IPS DF 6.9 (cell line): ENCODE data around the gene PDZRN3.

Source experiments
- DNase-seq: peaks from one replicate; pipeline ENCODE4 v3.0.0-alpha.2; 2013; ENCODE audit warnings: low read depth, low spot score
- H3K27ac ChIP-seq: one replicate; pipeline ENCODE4 v1.5.1; 2013; ENCODE audit warnings: low read length, control low read depth
- H3K27me3 ChIP-seq: 2 replicates; pipeline ENCODE4 v1.6.1; 2013; ENCODE audit warnings: mild to moderate bottlenecking, low read length; ENCODE audit not compliant: control insufficient read depth, insufficient read depth
- H3K36me3 ChIP-seq: 2 replicates; pipeline ENCODE4 v1.6.1; 2013; ENCODE audit warnings: low read length; ENCODE audit not compliant: control insufficient read depth, insufficient read depth
- H3K4me1 ChIP-seq: 2 replicates; pipeline ENCODE4 v1.6.1; 2013; ENCODE audit warnings: low read length; ENCODE audit not compliant: control insufficient read depth, insufficient read depth
- H3K4me3 ChIP-seq: 2 replicates; pipeline ENCODE4 v1.5.1; 2013; ENCODE audit warnings: mild to moderate bottlenecking, low read length
- H3K9me3 ChIP-seq: 2 replicates; pipeline ENCODE4 v1.6.1; 2013; ENCODE audit warnings: low read length, inconsistent platforms; ENCODE audit not compliant: control insufficient read depth, insufficient read depth
- WGBS: extraction: QIAGEN DNeasy Blood & Tissue Kit; methylation state at CpG from one replicate; pipeline ENCODE4 v1.1.7; 2013; ENCODE audit warnings: mixed read lengths, missing lambda C conversion rate; ENCODE audit not compliant: insufficient read length, insufficient coverage; 5-methylcytosine and 5-hydroxymethylcytosine counted together

The PDZRN3 gene

DNA sequence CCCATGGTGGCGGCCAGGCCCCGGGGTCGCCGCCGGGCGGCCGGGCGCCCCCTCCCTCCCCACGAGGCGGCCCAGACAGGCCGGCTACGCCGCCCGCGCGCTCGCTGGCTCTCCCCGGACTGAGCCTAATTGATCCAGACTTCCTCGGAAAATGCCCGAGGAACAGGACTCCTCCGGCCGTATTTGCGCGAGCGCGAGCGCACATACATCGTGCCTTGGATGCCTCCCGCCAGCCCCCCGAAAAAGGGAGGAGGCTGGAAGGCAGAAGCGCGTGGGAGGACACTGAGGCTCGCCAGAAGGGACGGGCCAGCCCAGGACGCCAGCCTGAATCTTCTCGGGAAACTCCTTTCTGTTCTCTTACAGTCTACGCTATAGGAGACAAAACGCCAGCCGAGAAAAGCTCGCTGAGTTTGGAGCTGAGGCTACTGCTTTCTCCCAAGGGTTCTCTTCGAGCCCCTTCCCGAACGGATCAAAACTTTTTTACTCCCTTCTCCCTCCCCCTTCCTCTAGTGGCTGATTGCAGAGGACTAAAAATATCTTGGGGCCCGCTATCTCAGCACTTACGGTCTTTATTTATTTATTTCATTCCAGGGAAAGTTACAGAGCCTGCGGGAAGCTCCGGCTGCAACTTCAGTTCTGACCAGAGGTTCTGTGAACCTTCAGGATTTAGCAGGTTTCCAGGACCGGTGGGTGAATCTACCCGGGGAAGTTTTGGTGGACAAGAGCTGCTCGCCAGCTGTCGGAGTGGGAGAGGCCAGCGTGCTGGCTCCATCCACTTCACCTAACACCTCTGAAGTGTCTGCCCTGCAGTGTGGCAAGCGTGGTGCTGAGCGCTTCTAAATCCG lies at the start of gene PDZRN3:
TSS of gene PDZRN3 (minus strand) at position 121 of the 845 bp plus-strand sequence.
- Histone ChIP-seq H3K27ac (no peak within 1 kb of the TSS), H3K36me3 (no peaks in the 10 kb centered on the region), H3K4me3 (peak within 1 kb of the TSS; percentile 56; the same call in 1 of the 2 replicates), H3K4me1 (peaks cover 3% of the 10 kb centered on the region; the same call in 1 of the 2 replicates), H3K27me3 (no peaks in the 10 kb centered on the region), H3K9me3 (no peaks in the 10 kb centered on the region)
- DNase-seq = peak; percentile 43
- WGBS = no CpG with 5 or more reads among the region's 55 CpGs

DNA sequence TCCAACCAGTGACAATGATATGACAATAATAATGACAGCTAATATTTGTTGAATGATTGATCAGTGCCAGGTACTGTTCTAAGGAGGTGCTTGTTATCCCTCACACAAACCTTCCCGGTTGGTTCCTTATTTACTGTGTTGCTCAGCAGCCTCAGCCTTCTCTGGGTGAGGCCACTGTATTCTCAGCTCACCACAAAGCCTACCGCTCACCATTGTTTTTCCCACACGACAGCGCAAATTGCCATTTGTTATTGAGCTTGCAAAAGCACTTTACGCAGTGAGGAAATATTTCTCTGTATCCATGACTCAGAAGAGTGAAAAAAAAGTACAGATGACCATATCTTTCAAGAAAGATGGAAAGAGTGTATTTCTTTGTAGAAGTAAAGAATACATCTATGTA lies 49.5 kb upstream of the PDZRN3 start:
- Histone ChIP-seq H3K27ac (no peak overlapping the region), H3K36me3 (no peaks in the 10 kb centered on the region), H3K27me3 (no peaks in the 10 kb centered on the region), H3K9me3 (no peaks in the 10 kb centered on the region), H3K4me1 (peaks cover 2% of the 10 kb centered on the region; the same call in 1 of the 2 replicates), H3K4me3 (no peak overlapping the region)
- no CpG with 5 or more reads among the region's 5 CpGs for WGBS
- no peak for DNase-seq

- peaks cover 4% of the 10 kb centered on the region; the same call in 1 of the 2 replicates for H3K4me1 ChIP-seq
- no peak overlapping the region for H3K27ac ChIP-seq
- no peak overlapping the region for H3K4me3 ChIP-seq
- H3K9me3 ChIP-seq = no peaks in the 10 kb centered on the region
- H3K27me3 ChIP-seq = no peaks in the 10 kb centered on the region
- no CpG with 5 or more reads among the region's 3 CpGs for WGBS
- no peaks in the 10 kb centered on the region for H3K36me3 ChIP-seq
- no peak for DNase-seq
Observed at GRCh38 chr3:73669260-73669659, 44.5 kb upstream of the PDZRN3 start.

DNA sequence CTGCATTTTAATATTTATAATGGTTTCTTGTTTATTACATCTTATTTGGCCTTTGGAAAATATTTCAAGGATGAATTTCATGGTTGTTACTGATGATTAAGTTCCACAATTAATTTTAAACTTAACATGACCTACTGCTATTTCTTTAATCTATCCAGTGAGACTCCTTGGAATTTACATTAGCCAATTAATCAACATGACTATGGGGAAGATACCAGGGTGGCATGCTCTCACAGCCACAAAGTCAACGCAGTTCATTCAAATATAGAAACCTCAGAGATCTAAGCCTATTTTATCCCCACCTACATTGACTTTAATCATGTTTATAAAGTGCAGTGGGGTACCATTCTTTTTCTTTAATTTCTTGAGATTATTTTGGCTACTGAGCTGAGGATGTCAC lies 43.6 kb upstream of the PDZRN3 start:
- H3K4me1 ChIP-seq = peaks cover 3% of the 10 kb centered on the region; the same call in 1 of the 2 replicates
- no peaks in the 10 kb centered on the region for H3K27me3 ChIP-seq
- no peaks in the 10 kb centered on the region for H3K36me3 ChIP-seq
- H3K27ac ChIP-seq = no peak overlapping the region
- no CpG with 5 or more reads among the region's 1 CpG for WGBS
- no peak overlapping the region for H3K4me3 ChIP-seq
- no peaks in the 10 kb centered on the region for H3K9me3 ChIP-seq
- DNase-seq = no peak

GRCh38 chr3:73667889-73668288 lies 43.1 kb upstream of the PDZRN3 start:
- WGBS = no CpG with 5 or more reads among the region's 3 CpGs

GRCh38 chr3:73665286-73665685 lies 40.5 kb upstream of the PDZRN3 start:
- Histone ChIP-seq H3K27ac (no peak overlapping the region), H3K4me3 (no peak overlapping the region), H3K36me3 (no peaks in the 10 kb centered on the region), H3K4me1 (0 out of 2 replicates have a peak, but pooled peaks cover 3% of the 10 kb centered on the region), H3K27me3 (no peaks in the 10 kb centered on the region), H3K9me3 (no peaks in the 10 kb centered on the region)
- WGBS = no CpG with 5 or more reads among the region's 2 CpGs
- DNase-seq = no peak

More at GRCh38 chr3:73667889-73668288, 43.1 kb upstream of the PDZRN3 start:
- Histone ChIP-seq H3K9me3 (no peaks in the 10 kb centered on the region), H3K4me3 (no peak overlapping the region), H3K27ac (no peak overlapping the region), H3K4me1 (peaks cover 3% of the 10 kb centered on the region; the same call in 1 of the 2 replicates), H3K27me3 (no peaks in the 10 kb centered on the region), H3K36me3 (no peaks in the 10 kb centered on the region)
- DNase-seq = no peak

GRCh38 chr3:73664389-73664788 lies 39.6 kb upstream of the PDZRN3 start:
- 0 out of 2 replicates have a peak, but pooled peaks cover 3% of the 10 kb centered on the region for H3K4me1 ChIP-seq
- WGBS = no CpG with 5 or more reads among the region's 4 CpGs
- H3K36me3 ChIP-seq = no peaks in the 10 kb centered on the region
- H3K4me3 ChIP-seq = no peak overlapping the region
- DNase-seq = no peak
- no peaks in the 10 kb centered on the region for H3K27me3 ChIP-seq
- no peaks in the 10 kb centered on the region for H3K9me3 ChIP-seq
- no peak overlapping the region for H3K27ac ChIP-seq

DNA sequence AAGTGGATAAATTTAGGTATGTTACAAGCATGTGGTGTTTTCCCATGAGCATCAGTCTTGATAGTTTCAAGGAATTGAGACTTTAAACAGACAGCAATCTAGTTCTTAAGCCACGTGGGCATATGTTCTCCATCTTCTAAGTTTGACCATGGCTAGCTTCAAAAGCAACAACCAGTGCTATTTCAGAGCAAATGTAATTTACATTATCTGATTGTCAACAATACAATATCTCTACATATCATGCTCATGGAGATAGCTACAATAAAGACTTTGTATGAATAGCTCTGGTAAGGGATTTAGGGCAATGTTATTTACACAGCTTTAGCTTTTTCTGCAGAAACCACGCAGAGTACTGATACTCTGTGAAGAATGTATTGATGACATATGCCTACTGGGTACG lies 38.8 kb upstream of the PDZRN3 start:
- WGBS = no CpG with 5 or more reads among the region's 3 CpGs
- no peaks in the 10 kb centered on the region for H3K27me3 ChIP-seq

DNA sequence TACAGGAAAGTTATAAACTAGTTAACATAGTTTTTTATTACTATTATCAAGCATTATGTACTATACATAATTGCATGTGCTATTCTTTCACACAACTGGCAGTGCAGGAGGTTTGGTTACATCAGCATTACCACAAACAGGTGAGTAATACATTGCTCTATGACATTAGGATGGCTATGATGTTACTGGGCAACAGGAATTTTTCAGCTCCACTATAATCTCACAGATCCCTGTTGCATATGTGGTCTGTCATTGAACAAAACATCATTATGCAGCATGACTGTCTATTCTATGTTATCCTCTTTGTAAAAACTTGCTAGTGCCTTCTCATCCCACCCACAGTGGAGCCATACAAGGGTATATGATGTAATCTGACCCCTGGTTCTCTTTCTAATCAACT lies 36.5 kb upstream of the PDZRN3 start:
- no peak for DNase-seq
- Histone ChIP-seq H3K4me3 (no peak overlapping the region), H3K4me1 (no peaks in the 10 kb centered on the region; the same call in 1 of the 2 replicates), H3K36me3 (no peaks in the 10 kb centered on the region), H3K27me3 (no peaks in the 10 kb centered on the region), H3K9me3 (no peaks in the 10 kb centered on the region), H3K27ac (no peak overlapping the region)

More for the DNA sequence above, 38.8 kb upstream of the PDZRN3 start:
- Histone ChIP-seq H3K27ac (no peak overlapping the region), H3K4me1 (0 out of 2 replicates have a peak, but pooled peaks cover 3% of the 10 kb centered on the region), H3K36me3 (no peaks in the 10 kb centered on the region), H3K4me3 (no peak overlapping the region), H3K9me3 (no peaks in the 10 kb centered on the region)
- no peak for DNase-seq

GRCh38 chr3:73658227-73658626 lies 33.5 kb upstream of the PDZRN3 start:
- no peak for DNase-seq
- no peaks in the 10 kb centered on the region for H3K9me3 ChIP-seq
- no peak overlapping the region for H3K27ac ChIP-seq
- no peak overlapping the region for H3K4me3 ChIP-seq
- no peaks in the 10 kb centered on the region for H3K27me3 ChIP-seq
- H3K4me1 ChIP-seq = no peaks in the 10 kb centered on the region; the same call in 1 of the 2 replicates
- no peaks in the 10 kb centered on the region for H3K36me3 ChIP-seq
- WGBS = no CpG with 5 or more reads among the region's 4 CpGs

GRCh38 chr3:73657186-73657585 lies 32.4 kb upstream of the PDZRN3 start:
- no peak for DNase-seq
- Histone ChIP-seq H3K27ac (no peak overlapping the region), H3K4me1 (no peaks in the 10 kb centered on the region; the same call in 1 of the 2 replicates), H3K36me3 (no peaks in the 10 kb centered on the region), H3K9me3 (no peaks in the 10 kb centered on the region), H3K4me3 (no peak overlapping the region), H3K27me3 (no peaks in the 10 kb centered on the region)
